Stimulated activated CD8-positive, alpha-beta memory T cell treated with anti-CD3 and anti-CD28 coated beads, Interleukin-4, amount 100 ng/mL, for 1 hour (primary cell): ENCODE results near the gene TNRC6C.
"Not testable (repeated sequence)": the region's sequence is repeated elsewhere in the genome, so short reads cannot be mapped to it uniquely, and the experiment has no call there.

Experiments
- DNase-seq, 2 donors: peaks; one replicate each; pipeline ENCODE4 v3.0.0-alpha.2; 2020; ENCODE audit warnings: low read depth in 2 of 2, low spot score in 1 of 2

TNRC6C gene

GRCh38 chr17:78110363-78111015 lies 152.0 kb downstream of the TNRC6C start:
- DNase-seq: no peak

- DNase-seq: no peak
Measured at GRCh38 chr17:78111016-78111726, 152.7 kb downstream of the TNRC6C start.

- DNase-seq: no peak
Measured at GRCh38 chr17:78111727-78112517, 153.4 kb downstream of the TNRC6C start.

DNA sequence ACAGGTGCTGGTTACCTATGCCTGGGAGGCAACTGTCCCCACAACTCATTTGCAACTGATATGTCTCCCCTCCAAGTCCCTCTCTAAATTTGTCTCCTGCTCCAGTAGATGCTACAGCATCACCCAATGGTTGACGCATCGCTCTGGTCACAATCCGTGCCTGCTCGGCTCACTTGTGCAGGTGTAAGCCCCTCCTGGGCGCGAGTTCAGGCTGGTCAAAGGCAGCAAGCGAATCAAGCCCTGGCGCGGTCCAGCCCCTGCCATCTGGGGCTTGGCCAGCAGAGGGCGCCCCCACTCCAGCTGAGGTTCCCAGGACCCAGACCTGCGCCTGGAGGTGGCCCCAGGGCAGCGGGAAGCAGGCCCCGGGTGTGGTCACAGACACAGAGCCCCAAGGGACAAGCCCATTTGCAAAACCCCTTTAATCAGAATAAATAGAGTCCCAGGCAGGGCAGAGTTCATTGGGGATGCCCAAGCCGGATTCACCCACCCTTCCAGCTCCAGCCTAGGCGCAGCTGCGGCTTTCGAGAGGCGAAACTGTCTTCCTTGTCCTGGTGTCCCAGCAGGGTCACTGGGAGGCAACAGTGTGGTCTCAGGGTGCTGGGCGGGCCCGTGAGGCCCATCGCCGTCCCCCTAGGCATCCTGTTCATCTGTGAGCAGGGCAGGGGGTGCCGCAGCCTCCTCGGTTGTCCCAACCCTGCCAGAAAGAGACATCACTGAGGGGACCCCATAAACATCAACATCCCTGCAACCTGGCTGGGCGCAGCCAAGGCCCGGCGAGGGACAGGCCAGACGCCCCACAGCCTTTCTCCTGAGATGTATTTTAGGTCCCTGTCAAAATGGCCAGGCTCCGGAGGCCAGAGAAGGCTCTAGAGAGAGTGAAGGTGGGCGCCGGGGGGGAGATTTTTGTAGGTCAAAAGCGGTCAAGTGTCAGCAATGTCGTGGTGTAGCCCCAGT lies 154.3 kb downstream of the TNRC6C start:
- peak in 1 of 2 donors; percentile 63 for DNase-seq

DNA sequence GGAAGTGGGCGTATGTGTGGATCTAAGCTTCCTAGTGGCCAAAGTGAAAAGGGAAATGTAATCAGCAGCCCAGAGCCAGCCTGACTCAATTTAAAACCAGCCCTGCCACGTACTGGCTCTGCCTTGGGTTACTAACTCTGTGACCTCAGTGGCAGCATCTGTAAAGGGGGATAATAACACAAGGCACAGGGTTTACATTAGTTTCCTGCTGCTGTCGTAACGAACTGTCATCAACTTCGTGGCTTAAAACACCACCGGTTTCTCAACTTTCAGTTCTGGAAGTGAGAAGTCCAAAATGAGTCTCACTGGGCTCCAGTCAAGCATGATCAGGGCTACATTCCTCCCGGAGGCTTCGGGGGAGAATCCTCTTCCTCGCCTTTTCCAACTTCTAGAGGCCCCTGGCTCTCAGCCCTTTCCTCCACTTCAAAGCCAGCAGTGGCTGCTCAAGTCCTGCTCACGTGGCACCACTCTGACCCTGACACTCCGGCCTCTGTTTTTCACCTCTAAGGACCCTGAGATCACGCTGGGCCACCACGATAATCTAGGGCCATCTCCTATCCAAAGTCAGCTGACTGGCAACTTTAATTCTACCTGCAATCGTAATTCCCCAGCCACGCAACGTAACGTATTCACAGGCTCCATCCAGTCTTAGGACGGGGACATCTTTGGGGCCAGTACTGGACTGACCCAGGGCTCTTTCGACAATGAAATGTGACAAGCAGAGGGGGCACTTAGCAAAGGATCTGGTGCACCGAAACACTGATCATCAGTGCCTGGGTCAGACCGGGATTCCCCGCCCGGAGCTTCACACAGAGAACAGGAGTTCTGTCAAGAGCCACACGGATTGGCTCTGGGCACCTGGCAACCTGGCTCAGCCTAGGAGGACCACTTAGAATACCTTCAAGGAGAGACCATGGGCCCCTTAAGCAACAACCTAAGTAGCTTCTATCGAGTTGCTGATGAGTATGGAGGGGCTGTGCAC lies 155.6 kb downstream of the TNRC6C start:
- DNase-seq: no peak

DNA sequence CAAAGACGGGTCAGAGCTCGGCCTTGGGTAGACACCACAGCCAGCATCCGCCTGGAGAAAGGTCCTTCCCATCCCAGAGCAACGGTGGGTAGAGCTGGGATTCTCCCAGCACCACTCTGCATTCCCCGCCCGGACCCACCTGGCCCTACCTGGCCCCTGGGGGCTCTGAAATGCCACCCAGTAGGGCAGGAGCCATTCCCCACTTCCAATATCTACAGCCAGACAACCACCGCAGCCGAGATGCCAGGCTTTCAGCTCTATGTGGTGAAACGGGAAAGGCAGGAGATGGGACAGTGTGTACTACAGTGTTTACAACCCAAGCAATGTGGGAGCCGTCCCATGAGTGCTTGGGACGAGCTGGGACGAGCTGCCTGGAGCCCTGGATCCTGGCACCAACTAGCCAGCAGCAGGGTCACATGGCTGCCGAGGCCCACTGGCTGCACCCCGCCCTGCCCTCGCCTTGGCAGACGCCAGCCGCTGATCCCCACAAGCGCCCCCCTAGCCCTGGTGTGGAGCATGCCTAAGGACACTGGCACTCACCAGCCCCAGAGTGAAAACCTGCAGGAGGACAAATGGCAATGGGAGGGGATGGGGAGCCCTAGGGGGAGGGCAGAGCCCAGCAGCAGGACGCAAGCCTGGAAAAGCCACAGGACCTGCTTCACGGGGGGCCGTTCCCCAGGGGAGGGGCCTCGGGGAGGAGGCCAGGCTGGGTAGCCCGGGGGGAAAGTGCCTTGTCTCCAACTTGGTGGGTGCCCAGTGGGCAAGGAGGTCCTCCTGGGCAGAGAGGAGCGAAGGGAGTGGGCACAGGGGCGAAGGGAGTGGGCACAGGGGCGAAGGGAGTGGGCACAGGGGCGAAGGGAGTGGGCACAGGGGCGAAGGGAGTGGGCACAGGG lies 156.6 kb downstream of the TNRC6C start:
- DNase-seq: no peak

GRCh38 chr17:78115803-78116202 lies 157.3 kb downstream of the TNRC6C start:
- DNase-seq: not testable (repeated sequence)

GRCh38 chr17:78116411-78116810 lies 157.9 kb downstream of the TNRC6C start:
- no peak for DNase-seq

DNA sequence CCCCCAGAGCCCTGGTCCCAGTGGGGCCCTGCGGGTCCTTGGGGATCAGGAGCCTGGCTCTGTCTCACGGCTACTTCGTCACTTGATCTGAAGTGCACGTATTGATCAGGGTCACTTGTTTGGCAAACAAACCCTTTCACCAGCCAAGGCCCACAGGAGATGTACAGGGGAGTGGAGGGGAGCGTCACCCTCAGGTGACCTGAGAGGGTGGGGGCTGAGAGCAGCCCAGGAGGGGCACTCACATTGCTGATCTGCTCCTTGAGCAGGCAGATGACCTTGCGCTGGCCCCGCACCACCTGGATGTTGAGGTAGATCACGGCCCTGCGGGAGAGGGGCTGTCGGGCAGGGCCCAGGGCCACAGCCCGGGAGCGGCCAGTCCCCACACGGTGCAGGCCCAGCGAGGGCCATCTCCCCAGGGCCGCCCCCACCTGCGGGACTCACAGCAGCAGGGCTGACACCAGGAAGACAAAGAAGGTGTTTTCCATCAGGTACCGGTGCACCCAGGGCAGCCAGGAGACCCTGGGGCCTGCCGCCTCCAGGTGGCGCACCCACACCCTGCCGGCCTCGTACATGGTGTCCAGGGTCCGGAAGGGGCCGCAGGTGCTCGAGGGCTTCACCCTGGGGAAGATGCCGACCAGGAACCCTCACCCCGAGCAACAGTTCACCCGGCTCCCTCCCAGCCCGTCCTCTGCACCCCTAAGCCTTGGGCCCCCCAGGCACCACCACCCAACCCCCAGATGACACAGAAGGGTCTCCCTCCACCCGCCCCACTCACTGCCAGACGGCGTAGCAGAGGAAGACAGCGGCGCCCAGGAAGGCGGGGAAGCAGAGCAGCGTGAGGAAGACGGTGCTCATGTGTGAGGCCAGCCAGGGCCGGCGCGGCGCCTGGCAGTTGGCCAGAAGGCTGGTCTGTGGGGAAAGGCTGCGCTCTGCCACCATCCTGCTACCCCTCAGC lies 158.8 kb downstream of the TNRC6C start:
- no peak for DNase-seq

- DNase-seq: no peak
Measured at GRCh38 chr17:78118801-78119241, 160.3 kb downstream of the TNRC6C start.

DNA sequence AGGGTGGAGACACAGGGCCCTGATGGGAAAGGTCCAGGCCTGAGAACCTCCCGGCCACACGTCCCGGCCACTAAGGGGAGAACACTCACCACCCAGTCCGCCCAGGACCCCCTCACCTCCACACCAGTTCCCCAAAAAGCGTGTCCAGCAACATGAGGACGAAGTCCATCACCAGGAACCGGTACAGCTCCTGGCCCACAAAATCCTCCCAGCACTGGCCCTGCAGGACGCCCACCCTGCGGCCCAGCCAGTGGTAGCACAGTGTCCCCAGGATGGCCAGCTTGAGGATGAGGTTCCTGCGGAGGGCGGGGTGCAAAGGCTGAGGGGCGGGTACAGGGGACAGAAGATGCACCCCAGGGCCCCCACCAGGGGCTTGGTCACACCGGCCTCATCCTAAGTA lies 162.0 kb downstream of the TNRC6C start:
- no peak for DNase-seq

DNA sequence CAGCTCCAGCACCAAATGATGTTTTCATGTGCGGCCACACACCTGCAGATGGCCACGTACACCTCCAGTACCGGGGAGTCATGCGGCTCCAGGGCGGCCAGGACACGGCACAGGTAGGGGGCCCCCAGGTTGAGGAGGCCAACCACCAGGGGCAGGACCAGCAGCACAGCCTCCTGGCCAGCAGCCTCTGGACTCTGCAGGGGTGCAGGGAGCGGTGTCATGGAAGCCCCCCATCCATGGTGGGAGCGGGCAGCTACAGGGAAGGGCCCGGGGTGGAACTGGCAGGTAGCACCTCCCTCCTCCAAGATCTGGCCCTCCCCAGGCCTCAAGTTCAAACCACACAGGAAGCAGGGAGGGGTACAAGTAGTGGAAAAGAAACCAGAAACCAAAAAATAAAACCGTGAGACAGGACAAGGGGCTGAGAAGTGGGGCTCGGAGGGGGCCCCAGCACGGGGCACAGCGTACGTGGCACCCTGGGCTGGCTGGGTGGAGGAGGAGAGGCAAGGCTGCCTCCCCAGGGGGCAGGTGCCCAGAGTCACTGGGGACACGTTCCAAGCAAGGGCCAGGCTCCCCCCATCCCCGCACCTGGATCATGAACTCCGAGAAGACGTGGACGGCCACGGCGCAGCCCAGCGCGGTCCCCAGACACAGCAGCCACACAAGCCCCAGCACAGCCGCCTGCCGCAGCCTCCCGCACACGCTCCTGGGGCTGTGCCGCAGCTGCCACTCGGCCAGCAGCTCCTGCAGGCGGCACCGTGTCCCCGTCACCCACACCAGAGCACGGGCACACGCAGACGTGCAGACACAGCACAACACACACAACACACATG lies 162.7 kb downstream of the TNRC6C start:
- no peak for DNase-seq

- no peak for DNase-seq
Measured at GRCh38 chr17:78121801-78122215, 163.3 kb downstream of the TNRC6C start.

GRCh38 chr17:78122216-78122930 lies 163.9 kb downstream of the TNRC6C start:
- no peak for DNase-seq

GRCh38 chr17:78122931-78123249 lies 164.4 kb downstream of the TNRC6C start:
- DNase-seq: no peak

- no peak for DNase-seq
Measured at GRCh38 chr17:78123258-78123929, 164.9 kb downstream of the TNRC6C start.
